NT2/D1 (cell line): ENCODE data around the gene PRKAR2B.
A peak's percentile ranks its signal among the peaks of the same experiment; 100 is the strongest.
"Not testable (repeated sequence)": the region's sequence is repeated elsewhere in the genome, so short reads cannot be mapped to it uniquely, and the experiment has no call there.

Source experiments
- DNase-seq: peaks from one replicate; pipeline ENCODE4 v3.0.0-alpha.2; 2011; ENCODE audit warnings: low read depth, low spot score
- H3K27me3 ChIP-seq: 2 replicates; pipeline ENCODE4 v1.6.0; 2011; ENCODE audit warnings: mild to moderate bottlenecking; ENCODE audit not compliant: insufficient read length, insufficient read depth
- H3K36me3 ChIP-seq: 2 replicates; pipeline ENCODE4 v1.6.1; 2011; ENCODE audit warnings: mild to moderate bottlenecking, low read length, mixed read lengths; ENCODE audit not compliant: insufficient read depth, insufficient read length
- H3K4me1 ChIP-seq: 2 replicates; pipeline ENCODE4 v1.5.1; 2011; ENCODE audit not compliant: insufficient read depth, insufficient read length
- H3K4me3 ChIP-seq: 2 replicates; pipeline ENCODE4 v1.5.1; 2011; ENCODE audit warnings: low read depth; ENCODE audit not compliant: insufficient read length
- H3K9ac ChIP-seq: 2 replicates; pipeline ENCODE4 v1.6.0; 2011; ENCODE audit warnings: low read depth; ENCODE audit not compliant: insufficient read length
- H3K9me3 ChIP-seq: 2 replicates; pipeline ENCODE4 v1.5.1; 2011; ENCODE audit warnings: mild to moderate bottlenecking, low read length; ENCODE audit not compliant: insufficient read depth
- SUZ12 ChIP-seq: IDR thresholded peaks from 2 replicates; pipeline ENCODE4 v1.6.1; 2011; ENCODE audit not compliant: insufficient read length, insufficient read depth; ENCODE audit errors: extremely low read depth
- YY1 ChIP-seq: IDR thresholded peaks from 2 replicates; pipeline ENCODE4 v1.6.1; 2011; ENCODE audit not compliant: insufficient read length, insufficient read depth
- ZNF274 ChIP-seq: IDR thresholded peaks from 2 replicates; pipeline ENCODE4 v1.6.1; 2011; ENCODE audit warnings: mild to moderate bottlenecking, low read depth, low read length

Gene PRKAR2B

GRCh38 chr7:107128217-107128616 is 83.7 kb downstream of the PRKAR2B start:
- Histone ChIP-seq H3K4me3 (no peak overlapping the region), H3K9me3 (no peaks in the 10 kb centered on the region), H3K9ac (no peak overlapping the region), H3K36me3 (no peaks in the 10 kb centered on the region), H3K27me3 (no peaks in the 10 kb centered on the region), H3K4me1 (no peaks in the 10 kb centered on the region)
- no peak for DNase-seq
- TF ChIP-seq YY1 (no peak), ZNF274 (no peak), SUZ12 (no peak)

DNA sequence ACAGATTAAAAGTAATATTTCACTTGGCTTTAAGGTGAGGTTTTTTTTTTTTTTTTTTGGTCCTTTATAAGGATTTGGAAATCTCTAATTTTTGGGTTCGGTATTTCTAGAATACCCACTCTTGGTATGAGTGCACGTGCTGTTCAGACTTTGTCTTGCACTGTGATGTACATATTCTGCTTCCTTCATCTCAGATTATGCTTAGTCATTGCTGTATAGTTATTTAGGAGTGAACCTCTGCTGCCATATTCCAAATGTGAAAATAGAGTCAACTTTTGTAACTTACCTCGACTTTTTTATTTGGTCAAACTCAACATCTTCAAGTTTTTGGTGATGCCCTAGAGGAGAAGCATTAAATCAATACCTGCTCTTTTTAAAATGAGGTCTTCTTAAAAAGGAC is 84.2 kb downstream of the PRKAR2B start:
- Histone ChIP-seq H3K36me3 (no peaks in the 10 kb centered on the region), H3K4me3 (no peak overlapping the region), H3K27me3 (no peaks in the 10 kb centered on the region), H3K9ac (no peak overlapping the region), H3K4me1 (no peaks in the 10 kb centered on the region), H3K9me3 (no peaks in the 10 kb centered on the region)
- TF ChIP-seq ZNF274 = no peak
- no peak for TF ChIP-seq SUZ12
- TF ChIP-seq YY1 = no peak
- DNase-seq = no peak

GRCh38 chr7:107130487-107131220 is 86.1 kb downstream of the PRKAR2B start:
- Histone ChIP-seq H3K4me3 (no peak overlapping the region), H3K4me1 (no peaks in the 10 kb centered on the region), H3K36me3 (no peaks in the 10 kb centered on the region), H3K9ac (no peak overlapping the region), H3K9me3 (no peaks in the 10 kb centered on the region), H3K27me3 (no peaks in the 10 kb centered on the region)
- TF ChIP-seq SUZ12 (no peak), ZNF274 (no peak), YY1 (no peak)
- DNase-seq = peak; percentile 52

GRCh38 chr7:107133396-107133795 is 88.9 kb downstream of the PRKAR2B start:
- no peaks in the 10 kb centered on the region for H3K4me1 ChIP-seq
- H3K36me3 ChIP-seq = no peaks in the 10 kb centered on the region
- H3K4me3 ChIP-seq = no peak overlapping the region
- no peak overlapping the region for H3K9ac ChIP-seq
- DNase-seq = no peak
- no peaks in the 10 kb centered on the region for H3K27me3 ChIP-seq
- TF ChIP-seq SUZ12 = no peak
- no peak for TF ChIP-seq YY1
- no peak for TF ChIP-seq ZNF274
- H3K9me3 ChIP-seq = no peaks in the 10 kb centered on the region

DNA sequence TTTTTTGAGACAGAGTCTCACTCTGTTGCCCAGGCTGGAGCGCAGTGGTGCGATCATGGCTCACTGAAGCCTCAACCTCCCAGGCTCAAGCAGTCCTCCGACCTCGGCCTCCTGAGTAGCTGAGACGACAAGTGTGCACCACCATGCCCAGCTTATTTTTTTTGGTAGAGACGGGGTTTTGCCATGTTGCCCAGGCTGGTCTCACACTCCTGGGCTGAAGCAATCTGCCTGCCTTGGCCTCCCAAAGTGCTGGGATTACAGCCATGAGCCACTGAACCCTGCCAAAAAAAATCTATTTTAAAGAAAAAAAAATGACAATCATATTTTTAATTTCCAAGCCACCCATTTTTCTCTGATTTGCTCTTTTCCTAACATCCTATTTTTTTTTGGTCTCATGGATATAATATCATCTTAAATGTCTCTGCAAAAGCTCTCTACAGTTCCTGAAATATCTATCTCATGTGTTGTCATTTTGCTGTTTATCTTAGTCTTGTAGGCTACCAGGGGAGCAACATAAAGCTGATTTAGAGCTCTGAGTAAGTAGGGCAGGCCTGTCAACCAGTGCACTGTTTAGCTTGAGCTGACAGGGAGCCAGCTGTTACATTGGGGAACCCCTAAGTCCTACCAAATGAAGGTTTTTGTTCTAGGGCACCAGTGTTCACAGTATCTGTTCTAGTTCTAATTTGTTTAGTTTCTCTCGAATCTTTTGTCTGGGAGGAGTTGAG is 94.4 kb downstream of the PRKAR2B start:
- Histone ChIP-seq H3K4me1 (no peaks in the 10 kb centered on the region), H3K9ac (no peak overlapping the region), H3K4me3 (no peak overlapping the region), H3K36me3 (no peaks in the 10 kb centered on the region), H3K9me3 (no peaks in the 10 kb centered on the region), H3K27me3 (no peaks in the 10 kb centered on the region)
- TF ChIP-seq ZNF274 (no peak), YY1 (no peak), SUZ12 (no peak)
- DNase-seq = no peak

DNA sequence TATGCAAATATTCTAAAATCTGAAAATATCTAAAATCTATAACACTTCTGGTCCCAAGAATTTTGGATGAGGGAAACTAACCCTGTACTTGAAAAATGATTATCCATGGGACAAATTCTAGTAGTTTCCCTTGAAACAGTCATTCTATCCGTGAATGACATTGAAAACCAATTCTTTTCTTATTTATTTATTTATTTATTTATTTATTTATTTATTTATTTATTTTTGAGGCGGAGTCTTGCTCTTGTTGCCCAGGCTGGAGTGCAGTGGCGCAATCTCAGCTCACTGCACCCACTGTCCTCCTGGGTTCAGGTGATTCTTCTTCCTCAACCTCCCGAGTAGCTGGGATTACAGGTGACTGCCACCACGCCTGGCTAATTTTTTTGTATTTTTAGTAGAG is 99.4 kb downstream of the PRKAR2B start:
- not testable (repeated sequence) for H3K9me3 ChIP-seq, DNase-seq, H3K4me3 ChIP-seq, H3K9ac ChIP-seq, H3K36me3 ChIP-seq, H3K27me3 ChIP-seq, H3K4me1 ChIP-seq

DNA sequence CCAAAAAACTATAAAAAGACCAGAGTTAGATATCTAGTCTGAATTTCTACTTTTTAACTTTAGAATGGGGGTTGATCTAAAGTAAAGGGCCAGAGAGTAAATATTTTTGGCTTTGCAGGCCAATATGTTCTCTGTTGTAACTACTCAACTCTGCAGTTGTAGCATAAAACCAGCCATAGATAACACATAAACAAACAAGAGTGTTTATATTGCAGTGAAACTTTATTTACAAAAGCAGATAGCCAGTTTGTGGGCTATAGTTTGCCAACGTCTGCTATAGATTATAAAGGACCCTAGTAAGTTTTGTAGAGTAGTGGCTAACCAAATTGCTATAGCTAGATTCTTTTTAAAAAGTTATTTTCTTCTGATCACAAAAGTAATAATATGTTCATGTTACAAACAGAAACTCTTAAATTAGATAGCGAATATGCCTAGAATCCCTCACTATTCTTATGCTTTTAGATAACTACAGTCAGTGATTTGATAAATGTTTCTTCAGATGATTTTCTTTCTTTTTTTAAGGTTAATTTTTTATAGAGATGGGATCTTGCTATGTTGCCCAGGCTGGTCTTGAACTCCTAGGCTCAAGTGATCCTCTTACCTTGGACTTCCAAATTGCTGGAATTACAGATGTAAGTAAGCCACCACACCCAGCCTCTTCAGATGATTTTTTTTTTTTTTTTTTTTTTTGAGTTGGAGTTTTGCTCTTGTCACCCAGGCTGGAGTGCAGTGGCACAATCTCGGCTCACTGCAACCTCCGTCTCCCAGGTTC is 100.7 kb downstream of the PRKAR2B start:
- no peak for DNase-seq
- Histone ChIP-seq H3K4me1 (no peaks in the 10 kb centered on the region), H3K27me3 (no peaks in the 10 kb centered on the region), H3K36me3 (no peaks in the 10 kb centered on the region), H3K4me3 (no peak overlapping the region), H3K9ac (no peak overlapping the region), H3K9me3 (no peaks in the 10 kb centered on the region)
- no peak for TF ChIP-seq SUZ12
- no peak for TF ChIP-seq ZNF274
- no peak for TF ChIP-seq YY1
